Keratinocyte (primary cell): Measurements from ENCODE around the gene VCAN. TPM values are rescaled to one million over a fixed set of nuclear protein-coding genes. Genes with fewer than 3 reads are reported as not detected.

ENCODE experiments used
- DNase-seq: peaks from one replicate; pipeline ENCODE4 v3.0.0-alpha.2; 2011; ENCODE audit warnings: low read depth, missing footprints, low spot score
- FAIRE-seq: peaks from 2 replicates; lab custom pipeline; 2011; peaks lifted over from hg19 to GRCh38; lab: Jason Lieb, UNC
- H2AFZ ChIP-seq: 2 replicates; pipeline ENCODE4 v1.6.0; 2012; ENCODE audit warnings: low read length, control low read depth, inconsistent platforms; ENCODE audit not compliant: control insufficient read depth
- H3K27ac ChIP-seq: 2 replicates; pipeline ENCODE4 v1.5.1; 2011; ENCODE audit warnings: low read length; ENCODE audit not compliant: control insufficient read depth, insufficient read depth
- H3K27me3 ChIP-seq: 3 replicates; pipeline ENCODE4 v1.6.0; 2011; ENCODE audit warnings: low read length; ENCODE audit not compliant: control insufficient read depth, insufficient read depth; ENCODE audit errors: extremely low read depth
- H3K36me3 ChIP-seq, 2 experiments: 2 replicates in 1 of 2; 3 replicates in 1 of 2; pipeline ENCODE4 v1.5.1; 2011; ENCODE audit warnings: low read length in 2 of 2, mild to moderate bottlenecking in 1 of 2; ENCODE audit not compliant: control insufficient read depth in 2 of 2, insufficient read depth in 2 of 2; ENCODE audit errors: extremely low read depth in 1 of 2
- H3K4me1 ChIP-seq: 3 replicates; pipeline ENCODE4 v1.5.1; 2011; ENCODE audit warnings: low read length; ENCODE audit not compliant: control insufficient read depth, insufficient read depth; ENCODE audit errors: extremely low read depth
- H3K4me2 ChIP-seq: 3 replicates; pipeline ENCODE4 v1.6.0; 2011; ENCODE audit warnings: low read depth, low read length; ENCODE audit not compliant: control insufficient read depth, insufficient read depth; ENCODE audit errors: extremely low read depth
- H3K4me3 ChIP-seq, 3 experiments: fragments of 200-600 bp in 1 of 3; sonication (generic) in 1 of 3; 2 replicates in 2 of 3; 3 replicates in 1 of 3; pipeline ENCODE4 v1.5.1; 2011 to 2016; ENCODE audit warnings: low read length in 3 of 3, mild to moderate bottlenecking in 3 of 3, control low read depth in 2 of 3, inconsistent platforms in 1 of 3, low read depth in 1 of 3, mixed read lengths in 1 of 3, mixed run types in 1 of 3, moderate library complexity in 1 of 3; ENCODE audit not compliant: control insufficient read depth in 2 of 3, insufficient read depth in 2 of 3; ENCODE audit errors: extremely low read depth in 1 of 3
- H3K79me2 ChIP-seq: 2 replicates; pipeline ENCODE4 v1.6.0; 2012; ENCODE audit warnings: low read length; ENCODE audit not compliant: control insufficient read depth, insufficient read depth
- H3K9ac ChIP-seq: 3 replicates; pipeline ENCODE4 v1.6.0; 2011; ENCODE audit warnings: low read length; ENCODE audit not compliant: control insufficient read depth, insufficient read depth; ENCODE audit errors: extremely low read depth
- H3K9me1 ChIP-seq: 3 replicates; pipeline ENCODE4 v1.6.0; 2011; ENCODE audit warnings: low read length; ENCODE audit not compliant: control insufficient read depth, insufficient read depth; ENCODE audit errors: extremely low read depth
- H3K9me3 ChIP-seq: 2 replicates; pipeline ENCODE4 v1.5.1; 2012; ENCODE audit warnings: low read depth, low read length; ENCODE audit not compliant: control insufficient read depth
- H4K20me1 ChIP-seq: 3 replicates; pipeline ENCODE4 v1.6.0; 2011; ENCODE audit warnings: low read length; ENCODE audit not compliant: control insufficient read depth, insufficient read depth; ENCODE audit errors: extremely low read depth
- EZH2 ChIP-seq: IDR thresholded peaks from one replicate; pipeline ENCODE4 v1.6.1; 2012; ENCODE audit warnings: inconsistent platforms, mild to moderate bottlenecking, low read length, moderate library complexity
- dilution Hi-C: fragments of 300-500 bp; cut with MboI; formaldehyde crosslinking; loops from one replicate; pipeline ENCODE4 v1.7.0; 2020; ENCODE audit warnings: low sequenced_read_pairs; ENCODE audit not compliant: extremely low pct_ligation_motif_present
- polyA plus RNA-seq, 5 experiments: library from polyadenylated mRNA; depleted of rRNA in 3 of 5; stranded (reverse) in 3 of 5; stranded (forward) in 1 of 5; unstranded in 1 of 5; fragments of >200 nt; gene quantifications; 1 replicate in 1 of 5; 2 replicates in 3 of 5; 3 replicates in 1 of 5; pipeline versions ENCODE4 v1.2.1 to v1.2.3, GENCODE V29; 2011 to 2012; ENCODE audit warnings: missing spikeins in 2 of 5, low read depth in 1 of 5, low replicate concordance in 1 of 5
- TF ChIP-seq, protein P1 (sequence below), 3 experiments: IDR thresholded peaks in 1 of 3; conservative IDR thresholded peaks in 1 of 3; optimal IDR thresholded peaks in 1 of 3; 2 replicates in 2 of 3; 3 replicates in 1 of 3; pipeline versions ENCODE3 to v1.5.1; 2011; ENCODE audit warnings: low read length in 3 of 3, mild to moderate bottlenecking in 3 of 3, moderate library complexity in 2 of 3, control low read depth in 1 of 3, inconsistent platforms in 1 of 3; ENCODE audit not compliant: insufficient read depth in 2 of 3; ENCODE audit errors: extremely low read depth in 1 of 3

Gene VCAN
- polyA plus RNA-seq, 1 donor (not counting 4 experiments of a cell fraction or from before 2014, with no cell fraction given): 1.9 TPM

DNA sequence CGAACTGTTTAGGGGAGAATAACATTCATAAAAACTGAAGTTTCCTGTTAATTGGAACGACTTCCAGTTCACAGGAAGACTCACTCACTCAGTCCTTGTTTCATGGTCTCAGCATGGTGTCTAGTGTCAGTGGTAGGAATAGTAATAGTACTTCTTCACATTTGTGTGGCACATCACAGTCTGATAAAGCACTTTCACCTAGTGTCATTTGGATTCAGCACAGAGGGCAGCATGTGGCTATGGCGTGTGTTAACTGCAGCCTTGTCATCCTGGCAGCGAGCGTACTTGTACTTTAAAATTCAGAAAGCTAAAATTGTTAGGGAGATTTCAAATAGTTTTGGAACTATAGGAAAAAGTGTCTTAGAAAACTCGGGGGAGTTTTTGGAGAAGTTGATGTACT is 72.4 kb downstream of the VCAN start:
- Histone ChIP-seq H3K79me2 (no peaks in the 10 kb centered on the region), H3K4me1 (no peaks in the 10 kb centered on the region), H3K4me3 (no peak overlapping the region), H3K27me3 (no peaks in the 10 kb centered on the region), H3K9ac (no peak overlapping the region), H2AFZ (no peak overlapping the region), H3K36me3 (no peaks in the 10 kb centered on the region), H4K20me1 (no peaks in the 10 kb centered on the region), H3K9me3 (no peaks in the 10 kb centered on the region), H3K27ac (no peak overlapping the region), H3K9me1 (no peaks in the 10 kb centered on the region), H3K4me2 (no peak overlapping the region)
- dilution Hi-C loops: no loop called here
- FAIRE-seq: no peak
- TF ChIP-seq EZH2: no peak
- TF ChIP-seq, protein P1, sequence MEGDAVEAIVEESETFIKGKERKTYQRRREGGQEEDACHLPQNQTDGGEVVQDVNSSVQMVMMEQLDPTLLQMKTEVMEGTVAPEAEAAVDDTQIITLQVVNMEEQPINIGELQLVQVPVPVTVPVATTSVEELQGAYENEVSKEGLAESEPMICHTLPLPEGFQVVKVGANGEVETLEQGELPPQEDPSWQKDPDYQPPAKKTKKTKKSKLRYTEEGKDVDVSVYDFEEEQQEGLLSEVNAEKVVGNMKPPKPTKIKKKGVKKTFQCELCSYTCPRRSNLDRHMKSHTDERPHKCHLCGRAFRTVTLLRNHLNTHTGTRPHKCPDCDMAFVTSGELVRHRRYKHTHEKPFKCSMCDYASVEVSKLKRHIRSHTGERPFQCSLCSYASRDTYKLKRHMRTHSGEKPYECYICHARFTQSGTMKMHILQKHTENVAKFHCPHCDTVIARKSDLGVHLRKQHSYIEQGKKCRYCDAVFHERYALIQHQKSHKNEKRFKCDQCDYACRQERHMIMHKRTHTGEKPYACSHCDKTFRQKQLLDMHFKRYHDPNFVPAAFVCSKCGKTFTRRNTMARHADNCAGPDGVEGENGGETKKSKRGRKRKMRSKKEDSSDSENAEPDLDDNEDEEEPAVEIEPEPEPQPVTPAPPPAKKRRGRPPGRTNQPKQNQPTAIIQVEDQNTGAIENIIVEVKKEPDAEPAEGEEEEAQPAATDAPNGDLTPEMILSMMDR (optimal IDR thresholded peaks at IDR 0.05 in 1 of 3, IDR thresholded peaks at IDR 0.05 in 1 of 3, conservative IDR thresholded peaks at IDR 0.05 in 1 of 3; ENCODE audit: extremely low read depth in 1 of 3, insufficient read depth in 2 of 3, low read length in 3 of 3): no peak
- DNase-seq: no peak

DNA sequence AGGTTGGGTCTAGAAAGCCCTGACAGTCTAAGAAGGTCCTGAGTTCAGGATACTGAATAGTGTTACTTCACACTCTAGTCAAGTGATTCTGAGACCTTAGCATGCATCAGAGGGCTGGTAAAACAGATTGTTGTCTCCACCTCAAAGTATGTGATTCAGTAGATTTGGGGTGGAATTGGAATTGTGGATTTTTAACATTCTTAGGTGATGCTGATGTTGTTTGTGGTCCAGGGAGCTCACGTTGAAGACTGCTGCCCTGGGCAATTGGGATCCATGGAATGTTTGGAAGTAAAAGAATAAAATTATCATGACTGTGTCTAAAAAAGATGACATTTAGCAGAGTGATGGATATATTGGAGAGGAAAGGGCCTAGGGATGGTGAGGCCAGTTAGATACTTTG is 75.6 kb downstream of the VCAN start:
- TF ChIP-seq, protein P1 (optimal IDR thresholded peaks at IDR 0.05 in 1 of 3, IDR thresholded peaks at IDR 0.05 in 1 of 3, conservative IDR thresholded peaks at IDR 0.05 in 1 of 3; ENCODE audit: extremely low read depth in 1 of 3, insufficient read depth in 2 of 3, low read length in 3 of 3): no peak
- TF ChIP-seq EZH2: no peak
- no peak overlapping the region for H2AFZ ChIP-seq
- dilution Hi-C loops: no loop called here
- H3K27me3 ChIP-seq: no peaks in the 10 kb centered on the region
- DNase-seq (no peak), FAIRE-seq (no peak)
- no peaks in the 10 kb centered on the region for H3K4me1 ChIP-seq
- H3K4me2 ChIP-seq: no peak overlapping the region
- H3K9me1 ChIP-seq: no peaks in the 10 kb centered on the region
- H3K36me3 ChIP-seq: no peaks in the 10 kb centered on the region
- H3K9ac ChIP-seq: no peak overlapping the region
- no peak overlapping the region for H3K4me3 ChIP-seq
- no peaks in the 10 kb centered on the region for H3K79me2 ChIP-seq
- H4K20me1 ChIP-seq: no peaks in the 10 kb centered on the region
- no peak overlapping the region for H3K27ac ChIP-seq
- H3K9me3 ChIP-seq: no peaks in the 10 kb centered on the region
